Mammary epithelial cell (primary cell): Measurements from ENCODE around the gene ATXN7L1.

Experiments used
- CTCF ChIP-seq, 2 donors: IDR thresholded peaks in 1 of 2; conservative IDR thresholded peaks in 1 of 2; 2 replicates each; pipeline ENCODE4 v1.5.1; 2011 to 2012; ENCODE audit warnings: inconsistent platforms in 2 of 2, low read length in 2 of 2, mild to moderate bottlenecking in 2 of 2, control low read depth in 1 of 2, low read depth in 1 of 2; ENCODE audit not compliant: insufficient read depth in 1 of 2; ENCODE audit errors: extremely low read depth in 1 of 2
- EZH2 ChIP-seq: IDR thresholded peaks from 2 replicates; pipeline ENCODE4 v1.6.1; 2012; ENCODE audit warnings: low read length, inconsistent platforms, borderline replicate concordance

- TF ChIP-seq CTCF (conservative IDR thresholded peaks at IDR 0.05 in 1 of 2, IDR thresholded peaks at IDR 0.05 in 1 of 2; ENCODE audit: extremely low read depth in 1 of 2, insufficient read depth in 1 of 2, low read depth in 1 of 2, low read length in 2 of 2): no peak
- TF ChIP-seq EZH2: no peak
Measured at GRCh38 chr7:105857009-105857952, 19.1 kb downstream of the ATXN7L1 start.
